WTC11 (cell line): Measurements from ENCODE around the gene ACTR3C. TPM values are rescaled to one million over a fixed set of nuclear protein-coding genes. Genes with fewer than 3 reads are reported as not detected.

Source experiments
- ATAC-seq: fragments of 200-7000 bp; cut with Tn5 transposase; 2 replicates; pipeline ENCODE4 v1.10.0; 2021; ENCODE audit warnings: mild to moderate bottlenecking, moderate library complexity
- CTCF ChIA-PET: fragments of 300-600 bp; sonication (Branson Sonifier 250); formaldehyde crosslinking; loops from one replicate; lab custom pipeline; 2021; ENCODE audit warnings: antibody characterized with exemption; lab: Charles Lee
- POLR2A ChIA-PET: fragments of 350-600 bp; sonication (Branson Sonifier 250); formaldehyde crosslinking; loops from one replicate; lab custom pipeline; 2021; ENCODE audit warnings: antibody characterized with exemption; lab: Charles Lee
- DNase-seq: peaks from one replicate; pipeline ENCODE4 v3.0.0; 2021; ENCODE audit warnings: low spot score
- H3K27ac Mint-ChIP-seq: 2 replicates; pipeline ENCODE4 v1.8.0; 2021; ENCODE audit warnings: mixed read lengths
- H3K27me3 Mint-ChIP-seq: 2 replicates; pipeline ENCODE4 v1.8.0; 2021; ENCODE audit warnings: low read depth, mild to moderate bottlenecking, moderate library complexity, mixed read lengths
- H3K36me3 Mint-ChIP-seq: 2 replicates; pipeline ENCODE4 v1.8.0; 2021; ENCODE audit warnings: mixed read lengths
- H3K4me1 Mint-ChIP-seq: 2 replicates; pipeline ENCODE4 v1.8.0; 2022; ENCODE audit warnings: mixed read lengths
- H3K4me3 Mint-ChIP-seq: 2 replicates; pipeline ENCODE4 v1.8.0; 2021; ENCODE audit warnings: mild to moderate bottlenecking, moderate library complexity, mixed read lengths
- H3K9me3 Mint-ChIP-seq: 2 replicates; pipeline ENCODE4 v1.8.0; 2021; ENCODE audit warnings: mixed read lengths
- AFF4 ChIP-seq: sonication (generic); formaldehyde crosslinking; IDR thresholded peaks from 2 replicates; pipeline ENCODE4 v1.8.1; 2023; ENCODE audit warnings: mild to moderate bottlenecking, missing genetic modification reagents, borderline replicate concordance
- ATF2 ChIP-seq: sonication (generic); formaldehyde crosslinking; IDR thresholded peaks from 2 replicates; pipeline ENCODE4 v1.8.1; 2022; ENCODE audit warnings: low read depth, missing genetic modification reagents, borderline replicate concordance
- ATF3 ChIP-seq: sonication (generic); formaldehyde crosslinking; conservative IDR thresholded peaks from 2 replicates; pipeline ENCODE4 v1.8.1; 2022; ENCODE audit warnings: mild to moderate bottlenecking, missing genetic modification reagents
- CREM ChIP-seq: sonication (generic); formaldehyde crosslinking; IDR thresholded peaks from 2 replicates; pipeline ENCODE4 v1.8.1; 2022; ENCODE audit warnings: mild to moderate bottlenecking, missing genetic modification reagents, moderate library complexity
- EMX1 ChIP-seq: fragments of 250-450 bp; sonication (Bioruptor Pico); IDR thresholded peaks from 2 replicates; pipeline ENCODE4 v1.8.0; 2021; ENCODE audit warnings: mild to moderate bottlenecking
- IRF2 ChIP-seq: sonication (generic); formaldehyde crosslinking; IDR thresholded peaks from 2 replicates; pipeline ENCODE4 v1.8.0; 2022; ENCODE audit warnings: low read depth, missing genetic modification reagents, borderline replicate concordance
- NFATC4 ChIP-seq: fragments of 250-450 bp; sonication (Bioruptor Pico); IDR thresholded peaks from 2 replicates; pipeline ENCODE4 v1.9.0; 2021; ENCODE audit warnings: mild to moderate bottlenecking
- SOX15 ChIP-seq: fragments of 250-450 bp; sonication (Bioruptor Pico); IDR thresholded peaks from 2 replicates; pipeline ENCODE4 v1.9.0; 2021; ENCODE audit warnings: mild to moderate bottlenecking
- USF1 ChIP-seq: sonication (generic); formaldehyde crosslinking; IDR thresholded peaks from 2 replicates; pipeline ENCODE4 v1.8.0; 2022; ENCODE audit warnings: mild to moderate bottlenecking, missing genetic modification reagents
- USF2 ChIP-seq: sonication (generic); formaldehyde crosslinking; IDR thresholded peaks from 2 replicates; pipeline ENCODE4 v1.8.1; 2023; ENCODE audit warnings: mild to moderate bottlenecking, missing genetic modification reagents, moderate library complexity
- ZNF121 ChIP-seq: sonication (generic); formaldehyde crosslinking; IDR thresholded peaks from 2 replicates; pipeline ENCODE4 v1.8.0; 2023; ENCODE audit warnings: missing genetic modification reagents
- ZNF281 ChIP-seq: sonication (generic); formaldehyde crosslinking; IDR thresholded peaks from 2 replicates; pipeline ENCODE4 v1.8.0; 2023; ENCODE audit warnings: mild to moderate bottlenecking, missing genetic modification reagents
- ZNF317 ChIP-seq: sonication (generic); formaldehyde crosslinking; IDR thresholded peaks from 2 replicates; pipeline ENCODE4 v1.8.1; 2023; ENCODE audit warnings: low read depth, mild to moderate bottlenecking, moderate library complexity, missing genetic modification reagents, borderline replicate concordance
- total RNA-seq: library from RNA; stranded (reverse); gene quantifications from 3 replicates; pipeline ENCODE4 v1.2.3, GENCODE V29; 2021
- TF ChIP-seq, protein P1 (sequence below): fragments of 250-450 bp; sonication (Bioruptor Pico); conservative IDR thresholded peaks from 2 replicates; pipeline ENCODE4 v1.9.0; 2021; ENCODE audit warnings: mild to moderate bottlenecking
- TF ChIP-seq, protein P2 (sequence below): sonication (generic); formaldehyde crosslinking; IDR thresholded peaks from 2 replicates; pipeline ENCODE4 v1.8.1; 2023; ENCODE audit warnings: mild to moderate bottlenecking, missing genetic modification reagents
- TF ChIP-seq, protein P3 (sequence below): fragments of 250-450 bp; sonication (Bioruptor Pico); IDR thresholded peaks from 2 replicates; pipeline ENCODE4 v1.9.0; 2021; ENCODE audit warnings: mild to moderate bottlenecking
- TF ChIP-seq, protein P4 (sequence below): sonication (generic); formaldehyde crosslinking; IDR thresholded peaks from 2 replicates; pipeline ENCODE4 v1.8.0; 2022; ENCODE audit warnings: mild to moderate bottlenecking, missing genetic modification reagents

ACTR3C gene
- total RNA-seq, 1 experiment from 2014 or later = 1.4 TPM

- H3K4me1 Mint-ChIP-seq = peaks cover 34% of the 10 kb centered on the region
- no peaks in the 10 kb centered on the region for H3K36me3 Mint-ChIP-seq
- ATAC-seq (peak; percentile 75), DNase-seq (no peak)
- CTCF ChIA-PET = interaction anchor here (0.6 to 1.0 kb wide), 4 partner anchors 12 to 38 kb away, joined by 4 read pairs; no protein-coding TSS in a partner anchor
- H3K27ac Mint-ChIP-seq = peak overlapping the region; percentile 73
- TF ChIP-seq ZNF317 (no peak), CREM (CRISPR knock-in tag) (no peak), NFATC4 (CRISPR knock-in tag) (no peak), ATF2 (CRISPR knock-in tag) (no peak), ZNF281 (CRISPR knock-in tag) (no peak), SOX15 (CRISPR knock-in tag) (no peak), ZNF121 (CRISPR knock-in tag) (no peak)
- TF ChIP-seq, protein P1, sequence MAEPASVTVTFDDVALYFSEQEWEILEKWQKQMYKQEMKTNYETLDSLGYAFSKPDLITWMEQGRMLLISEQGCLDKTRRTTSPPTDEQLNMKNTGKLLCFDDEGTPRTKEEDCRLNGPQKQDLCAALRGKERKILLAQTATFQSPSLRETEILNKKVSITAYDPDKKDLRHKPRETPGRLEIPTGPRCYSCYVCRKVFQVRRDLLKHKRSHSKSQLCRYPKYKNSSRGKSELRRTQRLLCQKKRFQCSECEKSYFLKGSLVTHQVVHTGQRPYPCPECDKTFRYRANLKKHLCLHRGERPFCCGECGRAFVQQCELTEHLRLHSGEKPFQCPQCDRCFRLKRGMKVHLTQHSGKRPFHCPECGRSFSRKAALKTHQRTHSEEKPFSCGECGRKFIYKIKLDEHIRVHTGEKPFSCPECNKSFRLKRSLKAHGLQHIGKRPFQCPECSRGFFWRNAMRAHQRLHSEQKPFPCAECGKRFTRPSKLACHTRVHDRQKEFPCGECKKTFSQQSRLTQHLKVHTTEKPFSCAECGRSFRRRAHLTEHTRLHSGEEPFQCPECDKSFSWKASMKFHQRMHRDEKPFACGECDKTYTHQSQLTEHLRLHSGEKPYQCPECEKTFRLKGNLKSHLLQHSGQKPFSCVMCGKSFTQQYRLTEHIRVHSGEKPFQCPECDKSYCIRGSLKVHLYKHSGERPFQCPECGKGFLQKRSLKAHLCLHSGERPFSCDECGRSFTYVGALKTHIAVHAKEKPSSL (CRISPR knock-in tag) = no peak
- TF ChIP-seq, protein P2, sequence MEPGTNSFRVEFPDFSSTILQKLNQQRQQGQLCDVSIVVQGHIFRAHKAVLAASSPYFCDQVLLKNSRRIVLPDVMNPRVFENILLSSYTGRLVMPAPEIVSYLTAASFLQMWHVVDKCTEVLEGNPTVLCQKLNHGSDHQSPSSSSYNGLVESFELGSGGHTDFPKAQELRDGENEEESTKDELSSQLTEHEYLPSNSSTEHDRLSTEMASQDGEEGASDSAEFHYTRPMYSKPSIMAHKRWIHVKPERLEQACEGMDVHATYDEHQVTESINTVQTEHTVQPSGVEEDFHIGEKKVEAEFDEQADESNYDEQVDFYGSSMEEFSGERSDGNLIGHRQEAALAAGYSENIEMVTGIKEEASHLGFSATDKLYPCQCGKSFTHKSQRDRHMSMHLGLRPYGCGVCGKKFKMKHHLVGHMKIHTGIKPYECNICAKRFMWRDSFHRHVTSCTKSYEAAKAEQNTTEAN (CRISPR knock-in tag) = no peak
- POLR2A ChIA-PET = interaction anchor here (0.7 kb wide), 1 partner anchor 50 kb away, joined by 5 read pairs; no protein-coding TSS in a partner anchor
- no peak overlapping the region for H3K4me3 Mint-ChIP-seq
- no peaks in the 10 kb centered on the region; the same call in 1 of the 2 replicates for H3K27me3 Mint-ChIP-seq
- H3K9me3 Mint-ChIP-seq = no peaks in the 10 kb centered on the region; the same call in 1 of the 2 replicates
Measured at GRCh38 chr7:150357771-150358427, 34.6 kb upstream of the ACTR3C start.

GRCh38 chr7:150357270-150357669 is 33.9 kb upstream of the ACTR3C start:
- H3K27ac Mint-ChIP-seq = no peak overlapping the region
- no peaks in the 10 kb centered on the region; the same call in 1 of the 2 replicates for H3K9me3 Mint-ChIP-seq
- ATAC-seq = no peak
- no peaks in the 10 kb centered on the region for H3K36me3 Mint-ChIP-seq
- no peak overlapping the region for H3K4me3 Mint-ChIP-seq
- POLR2A ChIA-PET = no interaction called here
- peaks cover 28% of the 10 kb centered on the region for H3K4me1 Mint-ChIP-seq
- CTCF ChIA-PET = no interaction called here
- H3K27me3 Mint-ChIP-seq = no peaks in the 10 kb centered on the region; the same call in 1 of the 2 replicates
- DNase-seq = no peak
- TF ChIP-seq, protein P3, sequence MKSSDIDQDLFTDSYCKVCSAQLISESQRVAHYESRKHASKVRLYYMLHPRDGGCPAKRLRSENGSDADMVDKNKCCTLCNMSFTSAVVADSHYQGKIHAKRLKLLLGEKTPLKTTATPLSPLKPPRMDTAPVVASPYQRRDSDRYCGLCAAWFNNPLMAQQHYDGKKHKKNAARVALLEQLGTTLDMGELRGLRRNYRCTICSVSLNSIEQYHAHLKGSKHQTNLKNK = no peak
- TF ChIP-seq IRF2 (CRISPR knock-in tag) = no peak
- TF ChIP-seq USF1 (CRISPR knock-in tag) = no peak
- TF ChIP-seq, protein P4, sequence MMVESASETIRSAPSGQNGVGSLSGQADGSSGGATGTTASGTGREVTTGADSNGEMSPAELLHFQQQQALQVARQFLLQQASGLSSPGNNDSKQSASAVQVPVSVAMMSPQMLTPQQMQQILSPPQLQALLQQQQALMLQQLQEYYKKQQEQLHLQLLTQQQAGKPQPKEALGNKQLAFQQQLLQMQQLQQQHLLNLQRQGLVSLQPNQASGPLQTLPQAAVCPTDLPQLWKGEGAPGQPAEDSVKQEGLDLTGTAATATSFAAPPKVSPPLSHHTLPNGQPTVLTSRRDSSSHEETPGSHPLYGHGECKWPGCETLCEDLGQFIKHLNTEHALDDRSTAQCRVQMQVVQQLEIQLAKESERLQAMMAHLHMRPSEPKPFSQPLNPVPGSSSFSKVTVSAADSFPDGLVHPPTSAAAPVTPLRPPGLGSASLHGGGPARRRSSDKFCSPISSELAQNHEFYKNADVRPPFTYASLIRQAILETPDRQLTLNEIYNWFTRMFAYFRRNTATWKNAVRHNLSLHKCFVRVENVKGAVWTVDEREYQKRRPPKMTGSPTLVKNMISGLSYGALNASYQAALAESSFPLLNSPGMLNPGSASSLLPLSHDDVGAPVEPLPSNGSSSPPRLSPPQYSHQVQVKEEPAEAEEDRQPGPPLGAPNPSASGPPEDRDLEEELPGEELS (CRISPR knock-in tag) = no peak
- no peak for TF ChIP-seq EMX1 (CRISPR knock-in tag)
- no peak for TF ChIP-seq ATF3 (CRISPR knock-in tag)
- TF ChIP-seq USF2 (CRISPR knock-in tag) = no peak
- no peak for TF ChIP-seq AFF4
